GM23338 (cell line): Measurements from ENCODE around the gene F12. TPM values are rescaled to one million over a fixed set of nuclear protein-coding genes. Genes with fewer than 3 reads are reported as not detected.

Experiments used
- ATAC-seq: fragments of 200-7000 bp; cut with Tn5 transposase; 3 replicates; pipeline ENCODE4 v1.9.1; 2020
- DNase-seq: peaks from one replicate; pipeline ENCODE4 v3.0.0-alpha.2; 2015; ENCODE audit warnings: low spot score
- H2AFZ ChIP-seq: fragments of 200-600 bp; sonication (generic); 2 replicates; pipeline ENCODE4 v1.8.0; 2016; ENCODE audit warnings: antibody characterized with exemption, mild to moderate bottlenecking, moderate library complexity
- H3F3A ChIP-seq: fragments of 200-600 bp; sonication (generic); replicated peaks from 2 replicates; pipeline ENCODE4 v1.8.0; 2017; ENCODE audit warnings: antibody characterized with exemption, mixed run types, low read depth
- H3K27ac ChIP-seq: fragments of 200-600 bp; sonication (generic); 2 replicates; pipeline ENCODE4 v1.6.1; 2016; ENCODE audit warnings: low read depth
- H3K27me3 ChIP-seq: fragments of 200-600 bp; sonication (generic); 2 replicates; pipeline ENCODE4 v1.8.0; 2016; ENCODE audit warnings: mild to moderate bottlenecking, mixed run types, moderate library complexity; ENCODE audit not compliant: insufficient read depth
- H3K36me3 ChIP-seq: fragments of 200-600 bp; sonication (generic); 2 replicates; pipeline ENCODE4 v1.8.0; 2016; ENCODE audit warnings: mild to moderate bottlenecking; ENCODE audit not compliant: insufficient read depth
- H3K4me1 ChIP-seq: fragments of 200-600 bp; sonication (generic); 2 replicates; pipeline ENCODE4 v1.8.0; 2016; ENCODE audit warnings: mild to moderate bottlenecking, moderate library complexity; ENCODE audit not compliant: insufficient read depth
- H3K4me2 ChIP-seq: fragments of 200-600 bp; sonication (generic); 2 replicates; pipeline ENCODE4 v1.7.1; 2017; ENCODE audit warnings: mixed run types
- H3K4me3 ChIP-seq: fragments of 200-600 bp; sonication (generic); 2 replicates; pipeline ENCODE4 v1.6.1; 2016; ENCODE audit warnings: mixed run types
- H3K79me2 ChIP-seq: fragments of 200-600 bp; sonication (generic); replicated peaks from 2 replicates; pipeline ENCODE4 v1.8.0; 2017; ENCODE audit warnings: mild to moderate bottlenecking; ENCODE audit not compliant: insufficient read depth
- H3K9me2 ChIP-seq: fragments of 200-600 bp; sonication (generic); 2 replicates; pipeline ENCODE4 v1.8.0; 2017; ENCODE audit not compliant: insufficient read depth
- H4K20me1 ChIP-seq: fragments of 200-600 bp; sonication (generic); replicated peaks from 2 replicates; pipeline ENCODE4 v1.8.0; 2017; ENCODE audit warnings: mild to moderate bottlenecking; ENCODE audit not compliant: insufficient read depth
- H3K27ac Mint-ChIP-seq: 2 replicates; pipeline ENCODE4 v1.8.0; 2020; ENCODE audit warnings: inconsistent platforms, mild to moderate bottlenecking, moderate library complexity, mixed read lengths
- H3K27me3 Mint-ChIP-seq: 3 replicates; pipeline ENCODE4 v1.8.0; 2022; ENCODE audit warnings: low read depth, mild to moderate bottlenecking, moderate library complexity, mixed read lengths, inconsistent platforms; ENCODE audit not compliant: insufficient read depth, poor library complexity
- H3K36me3 Mint-ChIP-seq: 3 replicates; pipeline ENCODE4 v1.8.0; 2021; ENCODE audit warnings: low read depth, mild to moderate bottlenecking, inconsistent platforms, moderate library complexity, mixed read lengths
- H3K4me1 Mint-ChIP-seq: 3 replicates; pipeline ENCODE4 v1.8.0; 2020; ENCODE audit warnings: mild to moderate bottlenecking, inconsistent platforms, mixed read lengths
- H3K4me3 Mint-ChIP-seq: 3 replicates; pipeline ENCODE4 v1.8.0; 2021; ENCODE audit warnings: moderate library complexity, mild to moderate bottlenecking, inconsistent platforms, mixed read lengths
- H3K9me3 Mint-ChIP-seq: 3 replicates; pipeline ENCODE4 v1.8.0; 2020; ENCODE audit warnings: moderate library complexity, mild to moderate bottlenecking, inconsistent platforms, mixed read lengths
- CREB1 ChIP-seq: fragments of 250-450 bp; sonication (Bioruptor Pico); IDR thresholded peaks from 2 replicates; pipeline ENCODE4 v1.5.0; 2020; ENCODE audit warnings: low read depth, mild to moderate bottlenecking, moderate library complexity
- CTCF ChIP-seq, 2 experiments: fragments of 200-600 bp in 1 of 2; sonication (generic) in 1 of 2; conservative IDR thresholded peaks; 2 replicates each; pipeline versions ENCODE4 v1.5.1 to v1.6.1; 2016 to 2017; ENCODE audit warnings: antibody characterized with exemption in 2 of 2, low read depth in 2 of 2, mild to moderate bottlenecking in 2 of 2, moderate library complexity in 1 of 2
- EZH2 ChIP-seq: fragments of 200-600 bp; sonication (generic); IDR thresholded peaks from one replicate; pipeline ENCODE4 v1.8.0; 2017; ENCODE audit warnings: antibody characterized with exemption, mild to moderate bottlenecking, low read depth; ENCODE audit not compliant: unreplicated experiment
- JUNB ChIP-seq: IDR thresholded peaks from one replicate; pipeline ENCODE4 v1.6.1; 2016; ENCODE audit warnings: antibody characterized with exemption; ENCODE audit not compliant: unreplicated experiment
- NANOG ChIP-seq: IDR thresholded peaks from 2 replicates; pipeline ENCODE4 v1.6.1; 2016; ENCODE audit warnings: antibody characterized with exemption, borderline replicate concordance
- STAT1 ChIP-seq: IDR thresholded peaks from one replicate; pipeline ENCODE4 v1.6.1; 2016; ENCODE audit warnings: antibody characterized with exemption; ENCODE audit not compliant: unreplicated experiment
- ZNF114 ChIP-seq: fragments of 250-450 bp; sonication (Bioruptor Pico); IDR thresholded peaks from 2 replicates; pipeline ENCODE4 v1.5.0; 2020; ENCODE audit warnings: mild to moderate bottlenecking, moderate library complexity
- ZNF331 ChIP-seq: fragments of 250-450 bp; sonication (Bioruptor Pico); IDR thresholded peaks from 2 replicates; pipeline ENCODE4 v1.5.0; 2020; ENCODE audit warnings: low read depth, mild to moderate bottlenecking, moderate library complexity
- ZNF462 ChIP-seq: fragments of 250-450 bp; sonication (Bioruptor Pico); IDR thresholded peaks from 2 replicates; pipeline ENCODE4 v1.5.0; 2020; ENCODE audit warnings: mild to moderate bottlenecking, moderate library complexity
- polyA plus RNA-seq: library from polyadenylated mRNA; unstranded; fragments of >200 nt; fragmentation: Nextera tagmentation; extraction: Ambion mirVana; gene quantifications from 2 replicates; pipeline ENCODE4 v1.2.1, GENCODE V29; 2016
- total RNA-seq: library from RNA; depleted of rRNA; stranded (reverse); fragments of >200 nt; shearing (Covaris generic); gene quantifications from 2 replicates; pipeline ENCODE4 v1.2.3, GENCODE V29; 2014
- TF ChIP-seq, protein P1 (sequence below): IDR thresholded peaks from one replicate; pipeline ENCODE4 v1.6.1; 2018; ENCODE audit warnings: antibody characterized with exemption; ENCODE audit not compliant: unreplicated experiment

Gene F12
- total and polyA plus RNA-seq, 2 experiments from 2014 or later: 2.9 to 8.0 TPM

DNA sequence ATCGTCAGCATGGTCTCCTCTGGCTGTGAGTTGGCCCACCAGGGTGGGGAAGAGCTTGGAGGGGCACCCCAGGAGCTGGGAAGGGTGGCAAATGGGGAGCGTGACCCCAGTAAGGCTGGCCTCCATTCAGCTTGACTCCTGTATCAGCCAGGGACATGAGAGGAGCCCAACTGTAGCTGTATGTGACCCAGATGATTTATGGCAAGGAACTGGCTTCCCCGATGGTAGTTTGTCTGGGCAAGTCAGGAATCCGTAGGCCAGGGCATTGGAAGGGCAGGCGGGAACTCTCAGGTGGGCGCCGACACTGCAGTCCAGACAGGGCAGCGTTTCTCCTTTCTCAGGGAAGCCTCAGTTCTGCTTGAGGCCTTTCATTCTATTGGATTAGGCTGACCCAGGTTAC, 22.8 kb downstream of the F12 start:
- H3K4me2 ChIP-seq: no peak overlapping the region
- H3K27me3 ChIP-seq: peaks cover 18% of the 10 kb centered on the region; the same call in 1 of the 2 replicates
- H3K79me2 ChIP-seq: no peaks in the 10 kb centered on the region
- no peak for DNase-seq
- no peak overlapping the region for H2AFZ ChIP-seq
- Mint-ChIP-seq H3K36me3 (no peaks in the 10 kb centered on the region; the same call in 2 of the 3 replicates), H3K4me1 (peaks cover 25% of the 10 kb centered on the region), H3K4me3 (no peak overlapping the region), H3K27ac (no peak overlapping the region), H3K27me3 (peaks cover 32% of the 10 kb centered on the region), H3K9me3 (no peaks in the 10 kb centered on the region)
- no peak overlapping the region for H3K27ac ChIP-seq
- no peak overlapping the region for H3K4me3 ChIP-seq
- ATAC-seq: no peak
- no peak for TF ChIP-seq ZNF331 (CRISPR knock-in tag)
- TF ChIP-seq NANOG: no peak
- TF ChIP-seq ZNF114 (CRISPR knock-in tag): no peak
- TF ChIP-seq, protein P1, sequence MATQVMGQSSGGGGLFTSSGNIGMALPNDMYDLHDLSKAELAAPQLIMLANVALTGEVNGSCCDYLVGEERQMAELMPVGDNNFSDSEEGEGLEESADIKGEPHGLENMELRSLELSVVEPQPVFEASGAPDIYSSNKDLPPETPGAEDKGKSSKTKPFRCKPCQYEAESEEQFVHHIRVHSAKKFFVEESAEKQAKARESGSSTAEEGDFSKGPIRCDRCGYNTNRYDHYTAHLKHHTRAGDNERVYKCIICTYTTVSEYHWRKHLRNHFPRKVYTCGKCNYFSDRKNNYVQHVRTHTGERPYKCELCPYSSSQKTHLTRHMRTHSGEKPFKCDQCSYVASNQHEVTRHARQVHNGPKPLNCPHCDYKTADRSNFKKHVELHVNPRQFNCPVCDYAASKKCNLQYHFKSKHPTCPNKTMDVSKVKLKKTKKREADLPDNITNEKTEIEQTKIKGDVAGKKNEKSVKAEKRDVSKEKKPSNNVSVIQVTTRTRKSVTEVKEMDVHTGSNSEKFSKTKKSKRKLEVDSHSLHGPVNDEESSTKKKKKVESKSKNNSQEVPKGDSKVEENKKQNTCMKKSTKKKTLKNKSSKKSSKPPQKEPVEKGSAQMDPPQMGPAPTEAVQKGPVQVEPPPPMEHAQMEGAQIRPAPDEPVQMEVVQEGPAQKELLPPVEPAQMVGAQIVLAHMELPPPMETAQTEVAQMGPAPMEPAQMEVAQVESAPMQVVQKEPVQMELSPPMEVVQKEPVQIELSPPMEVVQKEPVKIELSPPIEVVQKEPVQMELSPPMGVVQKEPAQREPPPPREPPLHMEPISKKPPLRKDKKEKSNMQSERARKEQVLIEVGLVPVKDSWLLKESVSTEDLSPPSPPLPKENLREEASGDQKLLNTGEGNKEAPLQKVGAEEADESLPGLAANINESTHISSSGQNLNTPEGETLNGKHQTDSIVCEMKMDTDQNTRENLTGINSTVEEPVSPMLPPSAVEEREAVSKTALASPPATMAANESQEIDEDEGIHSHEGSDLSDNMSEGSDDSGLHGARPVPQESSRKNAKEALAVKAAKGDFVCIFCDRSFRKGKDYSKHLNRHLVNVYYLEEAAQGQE: no peak
- no peak for TF ChIP-seq JUNB
- TF ChIP-seq CREB1 (CRISPR knock-in tag): no peak
- H3F3A ChIP-seq: 0 out of 2 replicates have a peak, but pooled peaks cover 8% of the 10 kb centered on the region
- H4K20me1 ChIP-seq: no peaks in the 10 kb centered on the region
- no peaks in the 10 kb centered on the region for H3K9me2 ChIP-seq
- H3K36me3 ChIP-seq: no peaks in the 10 kb centered on the region
- H3K4me1 ChIP-seq: no peaks in the 10 kb centered on the region

- Mint-ChIP-seq H3K27ac (no peak overlapping the region), H3K27me3 (peaks cover 33% of the 10 kb centered on the region), H3K9me3 (no peaks in the 10 kb centered on the region), H3K4me3 (no peak overlapping the region), H3K36me3 (no peaks in the 10 kb centered on the region; the same call in 2 of the 3 replicates), H3K4me1 (peaks cover 30% of the 10 kb centered on the region)
- no peak overlapping the region for H3K27ac ChIP-seq
- 0 out of 2 replicates have a peak, but pooled peaks cover 8% of the 10 kb centered on the region for H3F3A ChIP-seq
- DNase-seq (no peak), ATAC-seq (no peak)
- no peaks in the 10 kb centered on the region for H3K36me3 ChIP-seq
- no peaks in the 10 kb centered on the region for H3K4me1 ChIP-seq
- H3K27me3 ChIP-seq: peaks cover 18% of the 10 kb centered on the region; the same call in 1 of the 2 replicates
- no peak overlapping the region for H3K4me2 ChIP-seq
- no peaks in the 10 kb centered on the region for H3K9me2 ChIP-seq
- no peaks in the 10 kb centered on the region for H3K79me2 ChIP-seq
- no peak overlapping the region for H2AFZ ChIP-seq
- no peak overlapping the region for H3K4me3 ChIP-seq
- no peaks in the 10 kb centered on the region for H4K20me1 ChIP-seq
- TF ChIP-seq ZNF331 (CRISPR knock-in tag) (no peak), EZH2 (no peak), STAT1 (no peak), CTCF (conservative IDR thresholded peaks at IDR 0.05; ENCODE audit: low read depth in 2 of 2) (no peak), CREB1 (CRISPR knock-in tag) (no peak), ZNF462 (no peak)
These were observed 23.6 kb downstream of the F12 start for GRCh38 chr5:177385720-177386119.
